H9 (cell line): ENCODE results near the gene MGMT. TPM values are rescaled to one million over a fixed set of nuclear protein-coding genes. Genes with fewer than 3 reads are reported as not detected.

Experiments used
- DNase-seq: peaks from one replicate; pipeline ENCODE4 v3.0.0-alpha.2; 2017
- H2AFZ ChIP-seq: one replicate; pipeline ENCODE4 v1.6.1; 2013; ENCODE audit warnings: mild to moderate bottlenecking, low read length, control low read depth, moderate library complexity
- H2AK5ac ChIP-seq: 2 replicates; pipeline ENCODE4 v1.6.1; 2013; ENCODE audit warnings: low read length, control low read depth, mixed read lengths; ENCODE audit not compliant: insufficient read length
- H2BK120ac ChIP-seq: one replicate; pipeline ENCODE4 v1.6.1; 2013; ENCODE audit warnings: low read depth, mild to moderate bottlenecking, low read length, control low read depth, inconsistent platforms; ENCODE audit not compliant: poor library complexity, severe bottlenecking
- H2BK12ac ChIP-seq: 2 replicates; pipeline ENCODE4 v1.6.1; 2013; ENCODE audit warnings: low read length, control low read depth, mixed read lengths, low read depth; ENCODE audit not compliant: insufficient read length
- H2BK15ac ChIP-seq: 2 replicates; pipeline ENCODE4 v1.6.1; 2013; ENCODE audit warnings: low read depth, low read length, control low read depth
- H2BK20ac ChIP-seq: one replicate; pipeline ENCODE4 v1.6.1; 2013; ENCODE audit warnings: low read depth, mild to moderate bottlenecking, low read length, control low read depth, inconsistent platforms; ENCODE audit not compliant: poor library complexity, severe bottlenecking
- H2BK5ac ChIP-seq: 2 replicates; pipeline ENCODE4 v1.6.1; 2013; ENCODE audit warnings: low read length, control low read depth, mixed read lengths; ENCODE audit not compliant: insufficient read length
- H3K14ac ChIP-seq: 2 replicates; pipeline ENCODE4 v1.6.1; 2013; ENCODE audit warnings: low read length, control low read depth; ENCODE audit not compliant: insufficient read depth
- H3K18ac ChIP-seq: 2 replicates; pipeline ENCODE4 v1.6.1; 2013; ENCODE audit warnings: low read depth, mild to moderate bottlenecking, mixed read lengths, low read length, control low read depth; ENCODE audit not compliant: insufficient read length
- H3K23ac ChIP-seq: 2 replicates; pipeline ENCODE4 v1.6.1; 2013; ENCODE audit warnings: low read length, control low read depth, mixed read lengths, low read depth; ENCODE audit not compliant: insufficient read length
- H3K23me2 ChIP-seq: 2 replicates; pipeline ENCODE4 v1.6.1; 2013; ENCODE audit warnings: low read depth, mild to moderate bottlenecking, mixed read lengths, low read length, control low read depth; ENCODE audit not compliant: insufficient read length, poor library complexity, severe bottlenecking
- H3K27ac ChIP-seq: 2 replicates; pipeline ENCODE4 v1.5.1; 2013; ENCODE audit warnings: low read length, control low read depth, mixed read lengths, low read depth; ENCODE audit not compliant: insufficient read length
- H3K27me3 ChIP-seq: 2 replicates; pipeline ENCODE4 v1.6.1; 2013; ENCODE audit warnings: low read length, control low read depth, inconsistent platforms; ENCODE audit not compliant: insufficient read depth
- H3K4ac ChIP-seq: 2 replicates; pipeline ENCODE4 v1.6.1; 2013; ENCODE audit warnings: low read depth, mild to moderate bottlenecking, control low read depth, inconsistent platforms, low read length, moderate library complexity
- H3K4me1 ChIP-seq: 2 replicates; pipeline ENCODE4 v1.6.1; 2013; ENCODE audit warnings: low read length, control low read depth, inconsistent platforms; ENCODE audit not compliant: insufficient read depth
- H3K4me2 ChIP-seq: 2 replicates; pipeline ENCODE4 v1.6.1; 2013; ENCODE audit warnings: low read length, control low read depth, mixed read lengths; ENCODE audit not compliant: insufficient read length, insufficient read depth
- H3K56ac ChIP-seq: 2 replicates; pipeline ENCODE4 v1.6.1; 2013; ENCODE audit warnings: low read depth, mild to moderate bottlenecking, mixed read lengths, low read length, control low read depth; ENCODE audit not compliant: insufficient read length
- H3K79me1 ChIP-seq: 2 replicates; pipeline ENCODE4 v1.6.1; 2013; ENCODE audit warnings: low read depth, mild to moderate bottlenecking, moderate library complexity, low read length, control low read depth, inconsistent platforms; ENCODE audit not compliant: insufficient read depth, poor library complexity, severe bottlenecking
- H3K79me2 ChIP-seq: 2 replicates; pipeline ENCODE4 v1.6.1; 2013; ENCODE audit warnings: low read length, control low read depth, inconsistent platforms; ENCODE audit not compliant: insufficient read depth
- H3K9ac ChIP-seq: 2 replicates; pipeline ENCODE4 v1.6.1; 2013; ENCODE audit warnings: low read length, control low read depth, mixed read lengths; ENCODE audit not compliant: insufficient read length; ENCODE audit errors: extremely low read depth
- H3K9me3 ChIP-seq: one replicate; pipeline ENCODE4 v1.6.1; 2013; ENCODE audit warnings: low read depth, low read length, inconsistent platforms; ENCODE audit not compliant: control insufficient read depth
- H3T11ph ChIP-seq: one replicate; pipeline ENCODE4 v1.6.1; 2013; ENCODE audit warnings: mild to moderate bottlenecking, low read length, control low read depth, inconsistent platforms
- H4K20me1 ChIP-seq: one replicate; pipeline ENCODE4 v1.6.1; 2013; ENCODE audit not compliant: control insufficient read depth, insufficient read length, insufficient read depth
- H4K5ac ChIP-seq: 2 replicates; pipeline ENCODE4 v1.6.1; 2013; ENCODE audit warnings: low read depth, mild to moderate bottlenecking, mixed read lengths, low read length, control low read depth; ENCODE audit not compliant: insufficient read length
- H4K8ac ChIP-seq: replicated peaks from 2 replicates; pipeline ENCODE4 v1.6.1; 2013; ENCODE audit warnings: low read length, control low read depth, mixed read lengths, low read depth; ENCODE audit not compliant: insufficient read length
- H4K91ac ChIP-seq: 2 replicates; pipeline ENCODE4 v1.6.1; 2013; ENCODE audit warnings: low read depth, mild to moderate bottlenecking, moderate library complexity, mixed read lengths, low read length, control low read depth; ENCODE audit not compliant: insufficient read length
- H3K27ac Mint-ChIP-seq, 3 experiments: 2 replicates in 2 of 3; 3 replicates in 1 of 3; pipeline ENCODE4 v1.8.0; 2020 to 2021; ENCODE audit warnings: mixed read lengths in 3 of 3, mild to moderate bottlenecking in 1 of 3, moderate library complexity in 1 of 3
- H3K27me3 Mint-ChIP-seq: 2 replicates; pipeline ENCODE4 v1.8.0; 2021; ENCODE audit warnings: low read depth, mild to moderate bottlenecking, moderate library complexity, mixed read lengths
- H3K36me3 Mint-ChIP-seq, 3 experiments: 2 replicates in 2 of 3; 3 replicates in 1 of 3; pipeline ENCODE4 v1.8.0; 2020 to 2021; ENCODE audit warnings: low read depth in 3 of 3, mixed read lengths in 3 of 3; ENCODE audit not compliant: insufficient read depth in 1 of 3
- H3K4me1 Mint-ChIP-seq, 2 experiments: 2 replicates each; pipeline ENCODE4 v1.8.0; 2020; ENCODE audit warnings: mixed read lengths in 2 of 2
- H3K4me3 Mint-ChIP-seq, 2 experiments: 2 replicates in 1 of 2; 3 replicates in 1 of 2; pipeline ENCODE4 v1.8.0; 2020 to 2021; ENCODE audit warnings: mild to moderate bottlenecking in 2 of 2, mixed read lengths in 2 of 2, moderate library complexity in 1 of 2
- H3K9me3 Mint-ChIP-seq, 2 experiments: 2 replicates in 1 of 2; 3 replicates in 1 of 2; pipeline ENCODE4 v1.8.0; 2020; ENCODE audit warnings: mild to moderate bottlenecking in 2 of 2, mixed read lengths in 2 of 2, moderate library complexity in 1 of 2
- CTCF ChIP-seq: fragments of 200-600 bp; sonication (generic); conservative IDR thresholded peaks from 3 replicates; pipeline ENCODE4 v1.8.0; 2021; ENCODE audit warnings: antibody characterized with exemption, mild to moderate bottlenecking
- WGBS: extraction: QIAGEN DNeasy Blood & Tissue Kit; methylation state at CpG from one replicate; pipeline ENCODE4 v1.1.7; 2013; ENCODE audit warnings: missing lambda C conversion rate, low lambda C conversion rate, mixed read lengths; ENCODE audit not compliant: insufficient read length; ENCODE audit errors: extremely low coverage; 5-methylcytosine and 5-hydroxymethylcytosine counted together
- total RNA-seq: library from RNA; stranded (reverse); gene quantifications from 2 replicates; pipeline ENCODE4 v1.2.1, GENCODE V29; 2021

MGMT gene
- total RNA-seq, 1 experiment from 2014 or later: 18.4 TPM

- Mint-ChIP-seq H3K9me3 (no peaks in the 10 kb centered on the region; a peak in 1 of 5 replicates), H3K36me3 (peaks cover 0 to 6% (median 5%) of the 10 kb centered on the region in 3 experiments; a peak in 3 of 7 replicates), H3K27ac (no peak overlapping the region), H3K4me1 (peaks cover 24 to 32% of the 10 kb centered on the region in 2 experiments), H3K27me3 (no peaks in the 10 kb centered on the region), H3K4me3 (no peak overlapping the region)
- no peak overlapping the region for H3K9ac ChIP-seq
- no peak overlapping the region for H3K18ac ChIP-seq
- no peak overlapping the region for H2BK12ac ChIP-seq
- no peak overlapping the region for H2BK5ac ChIP-seq
- no peak overlapping the region for H3K56ac ChIP-seq
- H4K91ac ChIP-seq: no peak overlapping the region
- H3K27me3 ChIP-seq: no peaks in the 10 kb centered on the region
- DNase-seq: no peak
- no peak overlapping the region for H3K4me2 ChIP-seq
- no peak overlapping the region for H3K4ac ChIP-seq
- H3K9me3 ChIP-seq: no peaks in the 10 kb centered on the region
- no peak overlapping the region for H2AFZ ChIP-seq
- no peak overlapping the region for H2BK15ac ChIP-seq
- no peaks in the 10 kb centered on the region for H3K79me2 ChIP-seq
- no peak overlapping the region for H2BK120ac ChIP-seq
- H3K27ac ChIP-seq: no peak overlapping the region
- no peak for TF ChIP-seq CTCF
- H3K23me2 ChIP-seq: no peaks in the 10 kb centered on the region
- no CpG with 5 or more reads among the region's 12 CpGs for WGBS
- no peak overlapping the region for H2BK20ac ChIP-seq
- no peak overlapping the region for H3K23ac ChIP-seq
- H2AK5ac ChIP-seq: no peak overlapping the region
- no peaks in the 10 kb centered on the region for H3K79me1 ChIP-seq
- no peak overlapping the region; the same call in 1 of the 2 replicates for H3K14ac ChIP-seq
- H3K4me1 ChIP-seq: peaks cover 5% of the 10 kb centered on the region; the same call in 1 of the 2 replicates
- H4K8ac ChIP-seq: no peak overlapping the region
- no peaks in the 10 kb centered on the region for H4K20me1 ChIP-seq
- no peak overlapping the region for H4K5ac ChIP-seq
- no peak overlapping the region for H3T11ph ChIP-seq
These were observed 59.9 kb downstream of the MGMT start for GRCh38 chr10:129526943-129527342.
